Neuronal stem cell (in vitro differentiated cells): ENCODE measurements around the gene ERH.

ENCODE experiments used
- DNase-seq: peaks from one replicate; pipeline ENCODE4 v3.0.0-alpha.2; 2013; ENCODE audit warnings: low spot score
- H2AFZ ChIP-seq: one replicate; pipeline ENCODE4 v1.6.1; 2013; ENCODE audit warnings: mild to moderate bottlenecking, low read length, inconsistent platforms
- H2AK5ac ChIP-seq: 2 replicates; pipeline ENCODE4 v1.6.1; 2013; ENCODE audit warnings: low read depth, mild to moderate bottlenecking, inconsistent platforms, low read length, moderate library complexity, mixed read lengths
- H2BK120ac ChIP-seq: 2 replicates; pipeline ENCODE4 v1.6.1; 2013; ENCODE audit warnings: low read depth, mild to moderate bottlenecking, inconsistent platforms, low read length, moderate library complexity, mixed read lengths
- H2BK12ac ChIP-seq: one replicate; pipeline ENCODE4 v1.6.1; 2013; ENCODE audit warnings: low read length, inconsistent platforms
- H2BK15ac ChIP-seq: 2 replicates; pipeline ENCODE4 v1.6.1; 2013; ENCODE audit warnings: mild to moderate bottlenecking, low read length, inconsistent platforms, mixed read lengths
- H2BK5ac ChIP-seq: one replicate; pipeline ENCODE4 v1.6.1; 2013; ENCODE audit warnings: inconsistent platforms, mild to moderate bottlenecking, low read length, moderate library complexity
- H3K14ac ChIP-seq: one replicate; pipeline ENCODE4 v1.6.1; 2013; ENCODE audit warnings: low read length, inconsistent platforms
- H3K18ac ChIP-seq: 2 replicates; pipeline ENCODE4 v1.6.1; 2013; ENCODE audit warnings: low read length, inconsistent platforms
- H3K23ac ChIP-seq: 2 replicates; pipeline ENCODE4 v1.6.1; 2013; ENCODE audit warnings: low read depth, mild to moderate bottlenecking, mixed read lengths, low read length, inconsistent platforms; ENCODE audit not compliant: poor library complexity
- H3K27ac ChIP-seq: replicated peaks from 3 replicates; pipeline ENCODE4 v1.5.1; 2013; ENCODE audit warnings: low read length, inconsistent platforms
- H3K27me3 ChIP-seq, 3 experiments: 2 replicates each; pipeline ENCODE4 v1.6.1; 2013; ENCODE audit warnings: low read length in 3 of 3, mild to moderate bottlenecking in 2 of 3, inconsistent platforms in 1 of 3, low read depth in 1 of 3, mixed read lengths in 1 of 3, moderate library complexity in 1 of 3; ENCODE audit not compliant: control insufficient read depth in 3 of 3, insufficient read depth in 3 of 3
- H3K36me3 ChIP-seq, 2 donors: replicated peaks in 1 of 2; 2 replicates each; pipeline ENCODE4 v1.6.1; 2013; ENCODE audit warnings: low read length in 2 of 2; ENCODE audit not compliant: control insufficient read depth in 2 of 2, insufficient read depth in 2 of 2
- H3K4ac ChIP-seq: 2 replicates; pipeline ENCODE4 v1.6.1; 2013; ENCODE audit warnings: inconsistent platforms, mild to moderate bottlenecking, low read length, moderate library complexity
- H3K4me1 ChIP-seq, 2 donors: 1 replicate in 1 of 2; 2 replicates in 1 of 2; pipeline ENCODE4 v1.6.1; 2013; ENCODE audit warnings: low read length in 2 of 2, low read depth in 1 of 2; ENCODE audit not compliant: control insufficient read depth in 2 of 2, insufficient read depth in 1 of 2
- H3K4me2 ChIP-seq: one replicate; pipeline ENCODE4 v1.6.1; 2013; ENCODE audit warnings: mild to moderate bottlenecking, low read length, inconsistent platforms; ENCODE audit not compliant: insufficient read depth, poor library complexity, severe bottlenecking
- H3K4me3 ChIP-seq, 2 donors: 2 replicates each; pipeline ENCODE4 v1.5.1; 2013; ENCODE audit warnings: low read length in 2 of 2, mild to moderate bottlenecking in 2 of 2, inconsistent platforms in 1 of 2, moderate library complexity in 1 of 2
- H3K79me1 ChIP-seq: one replicate; pipeline ENCODE4 v1.6.1; 2013; ENCODE audit warnings: low read depth, mild to moderate bottlenecking, inconsistent platforms, low read length, moderate library complexity
- H3K9ac ChIP-seq: one replicate; pipeline ENCODE4 v1.6.1; 2013; ENCODE audit warnings: mild to moderate bottlenecking, low read depth, low read length, inconsistent platforms; ENCODE audit not compliant: poor library complexity
- H3K9me3 ChIP-seq, 2 donors: replicated peaks in 1 of 2; 2 replicates each; pipeline versions ENCODE3 to v1.6.1; 2013; ENCODE audit warnings: low read length in 2 of 2, mild to moderate bottlenecking in 2 of 2, inconsistent platforms in 1 of 2, low read depth in 1 of 2, mixed read lengths in 1 of 2, moderate library complexity in 1 of 2; ENCODE audit not compliant: control insufficient read depth in 2 of 2, insufficient read depth in 1 of 2
- H4K8ac ChIP-seq: one replicate; pipeline ENCODE4 v1.6.1; 2013; ENCODE audit warnings: low read depth, mild to moderate bottlenecking, inconsistent platforms, low read length, moderate library complexity
- H4K91ac ChIP-seq: one replicate; pipeline ENCODE4 v1.6.1; 2013; ENCODE audit warnings: low read length, low read depth, mild to moderate bottlenecking, inconsistent platforms; ENCODE audit not compliant: poor library complexity
- whole genome bisulfite sequencing, 2 donors: extraction: QIAGEN DNeasy Blood & Tissue Kit; methylation state at CpG; one replicate each; pipeline ENCODE4 v1.1.7; 2013; ENCODE audit warnings: missing lambda C conversion rate in 2 of 2, mixed read lengths in 1 of 2; ENCODE audit not compliant: insufficient read length in 2 of 2, insufficient replicate concordance in 1 of 2; ENCODE audit errors: extremely low coverage in 2 of 2; 5-methylcytosine and 5-hydroxymethylcytosine counted together

The ERH gene

DNA sequence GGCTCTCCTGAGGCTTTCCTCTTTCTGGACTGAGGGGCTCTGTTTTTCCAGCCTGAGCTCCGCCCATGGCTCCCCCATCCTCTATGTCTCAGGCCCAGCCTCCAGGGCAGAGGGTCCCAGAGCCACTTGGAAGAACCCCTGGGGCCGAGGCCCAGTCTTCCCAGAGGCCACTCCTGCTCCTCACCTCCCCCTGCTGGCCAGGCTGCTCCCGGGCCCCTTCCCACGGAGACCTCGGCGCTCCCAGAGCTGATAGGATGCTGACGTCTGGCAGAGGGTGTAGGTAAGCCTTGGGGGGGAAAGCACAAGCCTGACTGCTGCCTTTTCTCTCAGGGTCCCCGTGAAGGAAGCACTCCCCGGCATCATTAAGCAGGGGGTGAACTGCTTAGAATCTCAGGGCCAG, 51.4 kb downstream of the ERH start:
- H2BK15ac ChIP-seq: no peak overlapping the region
- no peak overlapping the region for H4K8ac ChIP-seq
- peak; percentile 35 for DNase-seq
- H2BK12ac ChIP-seq: no peak overlapping the region
- H3K18ac ChIP-seq: no peak overlapping the region
- no peak overlapping the region for H3K9ac ChIP-seq
- no peak overlapping the region for H3K14ac ChIP-seq
- no peak overlapping the region for H3K4ac ChIP-seq
- peaks cover 2 to 38% of the 10 kb centered on the region in 2 donors for H3K36me3 ChIP-seq
- no peak overlapping the region for H4K91ac ChIP-seq
- H3K27ac ChIP-seq: no peak overlapping the region
- no peak overlapping the region for H3K4me2 ChIP-seq
- no peak overlapping the region for H2BK5ac ChIP-seq
- no peak overlapping the region for H2AK5ac ChIP-seq
- no peaks in the 10 kb centered on the region for H3K9me3 ChIP-seq
- no CpG with 5 or more reads among the region's 9 CpGs for WGBS, 2 donors
- no peaks in the 10 kb centered on the region for H3K27me3 ChIP-seq
- no peak overlapping the region for H3K23ac ChIP-seq
- no peak overlapping the region for H2BK120ac ChIP-seq
- peaks cover 0 to 2% of the 10 kb centered on the region in 2 donors for H3K4me1 ChIP-seq
- no peaks in the 10 kb centered on the region for H3K79me1 ChIP-seq
- H3K4me3 ChIP-seq: no peak overlapping the region
- no peak overlapping the region for H2AFZ ChIP-seq

DNA sequence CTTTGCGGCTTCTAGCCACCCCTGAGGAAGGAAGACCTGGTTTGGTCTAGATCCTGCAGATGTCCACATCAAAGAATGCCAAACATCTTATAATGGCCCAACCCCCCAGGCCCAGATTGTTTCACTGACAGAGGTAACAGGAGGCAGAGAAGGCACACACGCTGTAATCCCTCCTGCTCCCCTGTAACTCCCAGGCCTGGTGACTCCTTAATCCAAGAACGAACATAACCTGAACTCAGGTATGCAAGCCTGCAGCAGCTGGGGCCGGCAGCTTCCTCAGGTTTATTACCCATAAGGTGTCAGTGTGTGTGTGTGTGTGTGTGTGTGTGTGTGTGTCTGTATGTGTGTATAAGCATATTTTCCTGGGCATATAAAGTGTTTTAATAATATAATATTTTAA, 52.7 kb downstream of the ERH start:
- H3K23ac ChIP-seq: no peak overlapping the region
- H3K79me1 ChIP-seq: no peaks in the 10 kb centered on the region
- no peak overlapping the region for H2AFZ ChIP-seq
- no peak overlapping the region for H3K18ac ChIP-seq
- H4K91ac ChIP-seq: no peak overlapping the region
- H2BK15ac ChIP-seq: no peak overlapping the region
- no peak overlapping the region for H3K4me2 ChIP-seq
- WGBS, 2 donors: no CpG with 5 or more reads among the region's 4 CpGs
- H4K8ac ChIP-seq: no peak overlapping the region
- no peak overlapping the region for H3K14ac ChIP-seq
- H3K9me3 ChIP-seq: no peaks in the 10 kb centered on the region
- no peak overlapping the region for H3K9ac ChIP-seq
- H3K4me1 ChIP-seq: no peaks in the 10 kb centered on the region
- H3K4me3 ChIP-seq: no peak overlapping the region
- no peaks in the 10 kb centered on the region for H3K27me3 ChIP-seq
- no peak overlapping the region for H2BK120ac ChIP-seq
- H2BK5ac ChIP-seq: no peak overlapping the region
- H2AK5ac ChIP-seq: no peak overlapping the region
- DNase-seq: no peak
- H2BK12ac ChIP-seq: no peak overlapping the region
- H3K36me3 ChIP-seq: peaks cover 2 to 41% of the 10 kb centered on the region in 2 donors
- no peak overlapping the region for H3K27ac ChIP-seq
- no peak overlapping the region for H3K4ac ChIP-seq

DNA sequence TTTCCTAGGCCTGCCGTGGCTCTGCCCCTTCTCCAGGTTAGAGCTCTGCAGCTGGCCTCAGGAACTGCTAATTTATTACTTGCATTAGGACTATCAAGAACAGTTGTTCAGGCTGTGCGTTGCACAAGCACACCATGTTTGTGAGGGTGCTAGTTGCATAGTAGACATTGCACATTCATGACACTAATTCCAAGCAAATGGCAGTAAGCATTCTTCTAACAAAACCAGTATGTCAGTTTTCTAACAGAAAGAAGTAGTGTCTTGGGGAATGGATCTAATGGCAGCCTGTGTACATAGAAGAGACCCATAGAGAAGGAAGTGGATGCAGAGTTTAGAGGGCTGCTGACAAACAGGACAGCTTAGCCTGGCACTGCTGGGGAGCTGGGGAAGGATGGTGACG, 53.9 kb downstream of the ERH start:
- H2AK5ac ChIP-seq: no peak overlapping the region
- no peak overlapping the region for H3K18ac ChIP-seq
- no peaks in the 10 kb centered on the region for H3K9me3 ChIP-seq
- no peak overlapping the region for H2BK120ac ChIP-seq
- no peaks in the 10 kb centered on the region for H3K27me3 ChIP-seq
- no peak overlapping the region for H4K8ac ChIP-seq
- no peak overlapping the region for H3K14ac ChIP-seq
- no peak overlapping the region for H2BK12ac ChIP-seq
- no peaks in the 10 kb centered on the region for H3K79me1 ChIP-seq
- no peak overlapping the region for H3K4me2 ChIP-seq
- no peak overlapping the region for H3K23ac ChIP-seq
- no peaks in the 10 kb centered on the region for H3K4me1 ChIP-seq
- peaks cover 2 to 49% of the 10 kb centered on the region in 2 donors for H3K36me3 ChIP-seq
- H2BK15ac ChIP-seq: no peak overlapping the region
- H3K9ac ChIP-seq: no peak overlapping the region
- no peak overlapping the region for H2BK5ac ChIP-seq
- H3K4me3 ChIP-seq: no peak overlapping the region
- no peak overlapping the region for H3K4ac ChIP-seq
- DNase-seq: no peak
- no peak overlapping the region for H2AFZ ChIP-seq
- H3K27ac ChIP-seq: no peak overlapping the region
- no CpG with 5 or more reads among the region's 3 CpGs for WGBS, 2 donors
- H4K91ac ChIP-seq: no peak overlapping the region

DNA sequence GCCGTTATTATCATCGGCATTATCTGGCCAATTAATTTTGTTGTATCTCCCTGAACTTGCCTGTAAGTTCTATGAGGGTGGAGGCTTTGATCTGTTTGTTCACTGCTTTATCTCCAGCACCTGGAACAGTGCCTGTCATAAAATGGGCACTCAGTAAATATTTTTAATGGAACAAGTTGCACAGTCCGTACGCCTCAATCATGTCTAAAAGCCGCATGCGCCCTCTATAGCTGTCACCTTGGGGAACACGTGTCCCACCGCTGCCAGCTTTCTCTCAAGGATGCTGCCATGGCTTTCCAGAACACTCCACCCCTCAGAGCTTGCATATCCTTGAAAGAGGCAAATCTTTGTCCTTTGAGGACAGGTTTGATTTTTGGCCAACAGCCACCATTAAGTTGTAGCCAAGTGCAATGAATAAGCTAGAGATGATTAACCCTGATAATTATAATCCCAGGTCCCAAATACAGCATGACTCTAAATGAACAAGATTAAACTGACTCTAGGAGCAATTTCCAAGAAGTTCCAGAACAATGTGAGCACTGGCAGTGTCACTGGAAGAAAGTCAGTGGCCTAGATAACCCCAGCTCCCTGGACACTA, 55.1 kb downstream of the ERH start:
- H4K91ac ChIP-seq: no peak overlapping the region
- H3K4me2 ChIP-seq: no peak overlapping the region
- H3K79me1 ChIP-seq: no peaks in the 10 kb centered on the region
- no CpG with 5 or more reads among the region's 8 CpGs for WGBS, 2 donors
- no peak overlapping the region for H2AFZ ChIP-seq
- no peak overlapping the region for H2BK12ac ChIP-seq
- DNase-seq: no peak
- no peak overlapping the region for H2BK5ac ChIP-seq
- H3K9me3 ChIP-seq: no peaks in the 10 kb centered on the region
- no peak overlapping the region for H2BK120ac ChIP-seq
- H3K27me3 ChIP-seq: no peaks in the 10 kb centered on the region
- H3K4ac ChIP-seq: no peak overlapping the region
- no peak overlapping the region for H3K9ac ChIP-seq
- H2BK15ac ChIP-seq: no peak overlapping the region
- no peak overlapping the region for H2AK5ac ChIP-seq
- H4K8ac ChIP-seq: no peak overlapping the region
- peaks cover 0 to 42% of the 10 kb centered on the region in 2 donors for H3K36me3 ChIP-seq
- H3K4me3 ChIP-seq: no peak overlapping the region
- no peak overlapping the region for H3K18ac ChIP-seq
- no peak overlapping the region for H3K14ac ChIP-seq
- H3K23ac ChIP-seq: no peak overlapping the region
- H3K4me1 ChIP-seq: no peaks in the 10 kb centered on the region
- no peak overlapping the region for H3K27ac ChIP-seq
